ENCODE data around the gene ZRSR2. TPM values are rescaled to one million over a fixed set of nuclear protein-coding genes. Genes with fewer than 3 reads are reported as not detected.

Gene ZRSR2
- total and polyA plus RNA-seq, 9 of the 15 experiments (the other 6 are each of a cell fraction or from before 2014, with no cell fraction given) = 3.5 to 19.5 (median 8.6) TPM

GRCh38 chrX:15820106-15821073 is 30.1 kb downstream of the ZRSR2 start:
- intact Hi-C loops (cut with micrococcal nuclease) (no loop called here), in situ Hi-C loops (cut with MboI) (no loop called here)
- no TSS peak for BruUV-seq (replicated peaks)
- no peak for FAIRE-seq
- Histone ChIP-seq H3K4me3 (no peak overlapping the region), H4K20me1 (replicated peaks; ENCODE audit: control insufficient read depth, insufficient read depth, low read length) (no peaks in the 10 kb centered on the region), H3K9ac (ENCODE audit: insufficient read depth in 1 of 2, low read depth in 2 of 2, low read length in 2 of 2) (no peak overlapping the region), H2AFZ (ENCODE audit: low read depth, low read length) (no peak overlapping the region), H3K9me3 (replicated peaks; ENCODE audit: control insufficient read depth, insufficient read depth, low read depth, low read length) (no peaks in the 10 kb centered on the region), H3K79me2 (ENCODE audit: control insufficient read depth, insufficient read depth, low read length) (no peaks in the 10 kb centered on the region), H3K4me2 (ENCODE audit: insufficient read depth, low read length) (no peak overlapping the region), H3K4me1 (replicated peaks in 1 of 2; ENCODE audit: control insufficient read depth in 2 of 2, insufficient read depth in 2 of 2, low read length in 2 of 2) (no peaks in the 10 kb centered on the region), H3K27me3 (ENCODE audit: control insufficient read depth in 2 of 2, insufficient read depth in 2 of 2, low read length in 2 of 2) (no peaks in the 10 kb centered on the region), H3K36me3 (ENCODE audit: control insufficient read depth, insufficient read depth, low read length) (peaks cover 48% of the 10 kb centered on the region), H3K27ac (ENCODE audit: extremely low read depth, low read depth, low read length) (no peak overlapping the region), H3K9me1 (ENCODE audit: control insufficient read depth, insufficient read depth, low read length) (no peaks in the 10 kb centered on the region)
- WGBS (ENCODE audit: insufficient coverage, low coverage, missing lambda C conversion rate) = 75% methylated on average over 13 of the region's 14 CpGs
- CTCF ChIA-PET (ENCODE audit: low intra/inter-chr PET ratio) = no interaction called here
- no peak for ATAC-seq
- TF ChIP-seq ZFP1 (CRISPR knock-in tag; IDR thresholded peaks at IDR 0.05) (no peak), FOXP4 (CRISPR knock-in tag; IDR thresholded peaks at IDR 0.05; ENCODE audit: borderline replicate concordance) (no peak), SREBF2 (CRISPR knock-in tag; IDR thresholded peaks at IDR 0.05) (no peak), RBM25 (IDR thresholded peaks at IDR 0.05; ENCODE audit: low read depth, low read length, severe bottlenecking) (no peak), FOXJ2 (tag; IDR thresholded peaks at IDR 0.05) (no peak), RBM14 (IDR thresholded peaks at IDR 0.05; ENCODE audit: borderline replicate concordance, insufficient read depth, low read depth, low read length) (no peak), POLR2G (IDR thresholded peaks at IDR 0.05; ENCODE audit: low read depth, low read length) (no peak), TSHZ1 (CRISPR knock-in tag; IDR thresholded peaks at IDR 0.05) (no peak), POLR2AphosphoS2 (IDR thresholded peaks at IDR 0.05; ENCODE audit: low read length) (no peak)
- TF ChIP-seq, protein P1, sequence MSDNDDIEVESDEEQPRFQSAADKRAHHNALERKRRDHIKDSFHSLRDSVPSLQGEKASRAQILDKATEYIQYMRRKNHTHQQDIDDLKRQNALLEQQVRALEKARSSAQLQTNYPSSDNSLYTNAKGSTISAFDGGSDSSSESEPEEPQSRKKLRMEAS (CRISPR knock-in tag; IDR thresholded peaks at IDR 0.05) = no peak
- TF ChIP-seq, protein P2, sequence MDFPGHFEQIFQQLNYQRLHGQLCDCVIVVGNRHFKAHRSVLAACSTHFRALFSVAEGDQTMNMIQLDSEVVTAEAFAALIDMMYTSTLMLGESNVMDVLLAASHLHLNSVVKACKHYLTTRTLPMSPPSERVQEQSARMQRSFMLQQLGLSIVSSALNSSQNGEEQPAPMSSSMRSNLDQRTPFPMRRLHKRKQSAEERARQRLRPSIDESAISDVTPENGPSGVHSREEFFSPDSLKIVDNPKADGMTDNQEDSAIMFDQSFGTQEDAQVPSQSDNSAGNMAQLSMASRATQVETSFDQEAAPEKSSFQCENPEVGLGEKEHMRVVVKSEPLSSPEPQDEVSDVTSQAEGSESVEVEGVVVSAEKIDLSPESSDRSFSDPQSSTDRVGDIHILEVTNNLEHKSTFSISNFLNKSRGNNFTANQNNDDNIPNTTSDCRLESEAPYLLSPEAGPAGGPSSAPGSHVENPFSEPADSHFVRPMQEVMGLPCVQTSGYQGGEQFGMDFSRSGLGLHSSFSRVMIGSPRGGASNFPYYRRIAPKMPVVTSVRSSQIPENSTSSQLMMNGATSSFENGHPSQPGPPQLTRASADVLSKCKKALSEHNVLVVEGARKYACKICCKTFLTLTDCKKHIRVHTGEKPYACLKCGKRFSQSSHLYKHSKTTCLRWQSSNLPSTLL (IDR thresholded peaks at IDR 0.05) = no peak
- DNase-seq (ENCODE audit: extremely low read depth in 1 of 4, low spot score in 3 of 4) = no peak
- POLR2A ChIA-PET = interaction anchor here (0.6 to 0.7 kb wide), 2 partner anchors 348 to 407 kb away, joined by 3 read pairs; no protein-coding TSS in a partner anchor
